Measurements from ENCODE around the gene OR8B8. TPM values are rescaled to one million over a fixed set of nuclear protein-coding genes. Genes with fewer than 3 reads are reported as not detected.

OR8B8 gene
- total RNA-seq, 2 donors from 2014 or later = not detected

DNA sequence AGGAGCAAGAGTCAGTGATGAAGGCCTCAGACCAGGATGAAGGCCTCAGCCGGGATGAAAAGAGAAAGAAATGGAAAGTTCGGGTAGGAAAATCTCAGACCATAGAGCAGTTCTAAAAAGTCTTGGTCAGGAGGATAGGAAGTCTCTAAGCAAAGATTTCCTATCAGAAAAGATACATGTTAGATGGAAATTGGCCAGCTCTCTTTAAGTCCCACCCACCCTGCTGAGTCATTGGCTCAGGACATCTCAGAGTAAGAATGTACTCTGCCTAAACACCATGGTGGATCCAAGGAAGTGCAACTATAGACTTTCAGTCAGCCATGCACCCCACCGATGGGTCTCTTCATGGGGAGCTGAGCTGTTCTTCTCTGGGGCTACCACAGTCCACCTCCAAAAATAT lies 51.1 kb downstream of the OR8B8 start:
- H3K4me3 ChIP-seq = no peak overlapping the region
- intact Hi-C loops (cut with DNase I) = no loop called here
- no peak for TF ChIP-seq POLR2A (IDR thresholded peaks at IDR 0.05)
- TF ChIP-seq, protein P1, sequence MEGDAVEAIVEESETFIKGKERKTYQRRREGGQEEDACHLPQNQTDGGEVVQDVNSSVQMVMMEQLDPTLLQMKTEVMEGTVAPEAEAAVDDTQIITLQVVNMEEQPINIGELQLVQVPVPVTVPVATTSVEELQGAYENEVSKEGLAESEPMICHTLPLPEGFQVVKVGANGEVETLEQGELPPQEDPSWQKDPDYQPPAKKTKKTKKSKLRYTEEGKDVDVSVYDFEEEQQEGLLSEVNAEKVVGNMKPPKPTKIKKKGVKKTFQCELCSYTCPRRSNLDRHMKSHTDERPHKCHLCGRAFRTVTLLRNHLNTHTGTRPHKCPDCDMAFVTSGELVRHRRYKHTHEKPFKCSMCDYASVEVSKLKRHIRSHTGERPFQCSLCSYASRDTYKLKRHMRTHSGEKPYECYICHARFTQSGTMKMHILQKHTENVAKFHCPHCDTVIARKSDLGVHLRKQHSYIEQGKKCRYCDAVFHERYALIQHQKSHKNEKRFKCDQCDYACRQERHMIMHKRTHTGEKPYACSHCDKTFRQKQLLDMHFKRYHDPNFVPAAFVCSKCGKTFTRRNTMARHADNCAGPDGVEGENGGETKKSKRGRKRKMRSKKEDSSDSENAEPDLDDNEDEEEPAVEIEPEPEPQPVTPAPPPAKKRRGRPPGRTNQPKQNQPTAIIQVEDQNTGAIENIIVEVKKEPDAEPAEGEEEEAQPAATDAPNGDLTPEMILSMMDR (IDR thresholded peaks at IDR 0.05) = no peak
- ATAC-seq = no peak
- no peaks in the 10 kb centered on the region for H3K36me3 ChIP-seq (replicated peaks in 1 of 2; ENCODE audit: insufficient read depth in 1 of 2, low read depth in 2 of 2)
- 77 to 82% methylated on average over 3 of the region's 3 CpGs for WGBS, 2 donors
- H3K27ac ChIP-seq = no peak overlapping the region
- DNase-seq = no peak
- H3K9me3 ChIP-seq = no peaks in the 10 kb centered on the region
- no peaks in the 10 kb centered on the region for H3K27me3 ChIP-seq
- no peaks in the 10 kb centered on the region for H3K4me1 ChIP-seq

Other genes starting within 250 kb of the OR8B8 start
- not detected for gene OR8G1, start 204.6 kb downstream of the OR8B8 start, total RNA-seq
- gene OR8G5, start 189.3 kb downstream of the OR8B8 start, total RNA-seq = not detected
- not detected for gene OR8D1, start 131.7 kb downstream of the OR8B8 start, total RNA-seq
- not detected for gene OR8D2, start 125.5 kb downstream of the OR8B8 start, total RNA-seq
- gene OR8B2, start 61.2 kb downstream of the OR8B8 start, total RNA-seq = not detected
- gene OR8B3, start 46.7 kb downstream of the OR8B8 start, total RNA-seq = not detected
- not detected for gene OR8B4, start 20.8 kb downstream of the OR8B8 start, total RNA-seq
- not detected for gene OR8B12, start 98.0 kb upstream of the OR8B8 start, total RNA-seq
- not detected for gene OR8A1, start 124.3 kb upstream of the OR8B8 start, total RNA-seq
- gene PANX3, start 165.7 kb upstream of the OR8B8 start, total RNA-seq = not detected
- 10 to 100 TPM; 18.9 to 23.4 TPM for gene TBRG1, start 177.2 kb upstream of the OR8B8 start, total RNA-seq
- gene SIAE, start 228.0 kb upstream of the OR8B8 start, total RNA-seq = 10 to 100 TPM in 1 of 2 donors, 1 to 10 TPM in 1; 9.6 to 11.9 TPM
- 1 to 10 TPM; 1.3 to 2.6 TPM for gene SPA17, start 228.2 kb upstream of the OR8B8 start, total RNA-seq

Measured in body of pancreas (tissue), 4 donors.